ENCODE data around the gene CA5A. TPM values are rescaled to one million over a fixed set of nuclear protein-coding genes. Genes with fewer than 3 reads are reported as not detected.
"Not testable (repeated sequence)": the region's sequence is repeated elsewhere in the genome, so short reads cannot be mapped to it uniquely, and the experiment has no call there.

The CA5A gene
- total RNA-seq, 1 donor from 2014 or later, result not detected

DNA sequence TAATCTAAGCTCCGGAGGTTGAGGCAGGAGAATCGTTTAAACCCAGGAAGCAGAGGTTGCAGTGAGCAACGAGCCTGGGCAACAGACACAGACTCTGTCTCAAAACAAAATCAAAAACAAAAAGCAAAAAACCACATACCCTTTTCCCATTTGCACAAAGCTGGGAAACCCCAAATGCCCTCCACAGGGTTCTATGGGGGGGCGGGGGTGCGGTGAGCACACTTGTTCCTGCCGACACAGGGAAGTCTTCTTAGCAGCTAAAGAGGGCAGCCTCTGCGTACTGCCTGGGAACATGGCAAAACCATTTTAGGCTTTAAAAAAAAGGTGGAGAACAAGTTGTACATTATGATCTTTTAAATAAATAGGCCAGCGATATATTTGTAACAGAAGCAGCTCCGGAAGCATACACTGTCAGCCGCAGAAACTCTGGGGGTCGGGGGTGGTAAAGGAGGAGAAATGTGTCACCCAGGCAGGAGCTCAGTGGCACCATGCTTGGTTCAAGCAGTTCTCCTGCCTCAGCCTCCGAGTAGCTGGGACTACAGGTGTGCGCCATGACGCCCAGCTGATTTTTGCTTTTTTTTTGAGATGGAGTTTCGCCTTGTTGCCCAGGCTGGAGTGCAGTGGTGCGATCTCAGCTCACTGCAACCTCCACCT, 70.3 kb downstream of the CA5A start:
- DNase-seq, result not testable (repeated sequence)

DNA sequence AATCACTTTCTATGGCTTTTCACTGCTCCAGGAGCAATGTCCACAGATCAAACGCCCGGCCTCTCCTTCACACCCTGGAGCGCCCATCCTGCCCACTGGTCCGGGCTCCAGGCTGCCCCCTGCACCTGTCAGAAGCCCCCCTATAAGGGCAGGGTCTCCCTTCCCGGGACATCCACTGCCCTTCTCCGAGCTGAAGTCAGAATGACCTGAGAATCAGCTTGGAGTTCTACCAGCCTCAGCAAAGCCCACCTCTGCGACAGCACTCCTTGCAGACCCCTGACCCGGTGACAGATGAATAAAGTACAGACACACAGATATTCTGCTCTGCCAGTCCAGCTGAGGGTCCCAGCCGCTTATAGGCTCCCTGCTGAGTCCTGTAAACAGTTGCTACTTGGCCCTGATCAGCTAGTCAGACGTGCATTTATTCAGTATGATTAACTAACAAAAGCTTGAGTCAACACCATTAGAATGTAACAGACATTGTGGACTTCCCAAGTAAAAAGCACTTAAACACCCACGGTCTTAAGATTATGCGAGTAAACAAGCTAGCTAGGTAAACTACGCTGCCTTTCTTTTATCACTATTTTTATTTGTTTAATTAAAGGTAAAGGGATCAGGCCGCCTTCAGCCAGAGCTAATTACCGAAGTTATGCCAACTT, 71.9 kb downstream of the CA5A start:
- no peak for DNase-seq

DNA sequence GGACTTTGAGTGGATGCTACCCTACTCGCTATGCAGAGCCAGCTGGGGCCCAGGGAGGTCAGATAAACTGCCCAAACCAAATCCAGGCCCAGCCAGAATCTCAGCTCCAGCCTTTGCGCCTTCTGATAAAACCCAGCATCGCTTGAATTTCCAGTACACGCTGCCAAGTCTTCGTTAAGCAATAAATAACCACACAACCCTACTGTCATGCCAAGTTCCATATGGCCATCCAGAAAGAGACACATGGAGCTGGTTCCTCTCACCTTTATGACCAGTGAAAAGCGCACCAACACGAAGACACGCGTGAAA, 73.0 kb downstream of the CA5A start:
- DNase-seq, result not testable (repeated sequence)

DNA sequence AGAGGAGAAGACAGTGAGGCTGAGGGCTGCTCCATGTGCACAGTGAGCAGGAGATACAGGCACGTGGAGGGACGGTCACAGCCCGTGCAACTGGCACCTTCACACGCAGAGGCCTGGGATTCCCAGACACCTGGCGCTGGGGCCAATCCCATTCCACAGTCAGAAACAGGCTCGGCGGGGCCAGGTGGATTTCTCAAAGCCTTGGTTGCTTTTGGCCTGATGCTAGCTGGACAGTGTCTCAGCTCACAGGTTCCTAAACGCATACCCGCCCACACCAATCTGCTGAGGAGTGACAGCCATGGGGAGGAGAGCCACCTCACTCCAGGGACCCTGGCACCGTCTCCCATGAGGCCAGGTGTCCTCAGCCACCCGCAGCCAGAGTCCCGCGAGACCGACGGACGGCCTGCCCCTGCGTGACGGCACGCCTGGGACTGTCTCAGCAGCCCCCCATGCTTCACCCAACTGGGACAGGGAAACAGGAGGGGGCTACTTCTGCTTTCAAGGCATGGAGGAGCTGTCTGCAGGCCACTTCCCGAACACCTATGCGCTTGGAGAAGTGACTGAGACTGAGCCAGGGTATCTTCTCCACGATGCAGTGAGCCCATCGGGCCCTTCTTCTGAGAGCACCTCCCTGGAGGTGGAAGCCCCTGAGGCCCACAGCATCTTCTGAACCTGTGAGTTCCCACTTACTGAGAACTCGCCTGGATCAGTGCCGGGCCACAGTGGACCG, 73.6 kb downstream of the CA5A start:
- not testable (repeated sequence) for DNase-seq

DNA sequence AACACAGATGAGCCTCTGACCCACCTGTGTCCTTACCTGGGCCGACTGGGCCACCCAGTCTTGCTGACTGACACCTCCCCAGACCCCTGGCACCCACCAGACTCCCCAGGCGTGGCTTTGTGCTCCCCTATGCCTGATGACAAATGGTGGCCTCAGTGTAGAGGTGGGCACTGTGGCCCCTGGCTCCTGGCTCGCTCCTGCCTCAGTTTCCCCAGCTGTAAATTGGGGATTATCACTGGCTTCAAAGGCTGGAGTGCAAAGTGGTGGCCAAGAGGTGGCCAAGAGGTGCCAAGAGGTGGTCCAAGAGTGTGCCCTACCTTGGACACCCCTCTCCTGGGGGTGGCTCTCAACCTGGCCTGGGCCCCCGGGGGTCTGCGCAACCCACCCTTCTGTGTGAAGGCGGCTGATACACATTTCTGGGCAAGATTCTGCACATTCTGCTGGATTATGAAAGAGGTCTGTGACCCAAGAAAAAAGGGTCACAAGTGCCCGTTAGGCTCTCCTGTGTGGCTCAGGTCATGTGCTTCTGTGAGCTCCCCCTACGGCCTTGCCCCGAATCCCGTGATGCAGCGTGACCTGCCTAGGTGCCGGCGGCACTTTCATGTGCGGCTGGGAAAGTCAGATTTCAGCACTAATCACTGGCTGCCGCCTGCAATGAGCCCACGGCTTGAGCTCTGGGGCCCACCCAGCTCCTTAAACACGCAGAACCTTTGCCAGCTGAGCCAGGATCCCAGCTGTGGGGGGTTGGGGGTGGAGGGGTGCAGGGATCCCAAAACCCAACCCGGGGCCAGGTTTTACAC, 74.8 kb downstream of the CA5A start:
- DNase-seq, result not testable (repeated sequence)

DNA sequence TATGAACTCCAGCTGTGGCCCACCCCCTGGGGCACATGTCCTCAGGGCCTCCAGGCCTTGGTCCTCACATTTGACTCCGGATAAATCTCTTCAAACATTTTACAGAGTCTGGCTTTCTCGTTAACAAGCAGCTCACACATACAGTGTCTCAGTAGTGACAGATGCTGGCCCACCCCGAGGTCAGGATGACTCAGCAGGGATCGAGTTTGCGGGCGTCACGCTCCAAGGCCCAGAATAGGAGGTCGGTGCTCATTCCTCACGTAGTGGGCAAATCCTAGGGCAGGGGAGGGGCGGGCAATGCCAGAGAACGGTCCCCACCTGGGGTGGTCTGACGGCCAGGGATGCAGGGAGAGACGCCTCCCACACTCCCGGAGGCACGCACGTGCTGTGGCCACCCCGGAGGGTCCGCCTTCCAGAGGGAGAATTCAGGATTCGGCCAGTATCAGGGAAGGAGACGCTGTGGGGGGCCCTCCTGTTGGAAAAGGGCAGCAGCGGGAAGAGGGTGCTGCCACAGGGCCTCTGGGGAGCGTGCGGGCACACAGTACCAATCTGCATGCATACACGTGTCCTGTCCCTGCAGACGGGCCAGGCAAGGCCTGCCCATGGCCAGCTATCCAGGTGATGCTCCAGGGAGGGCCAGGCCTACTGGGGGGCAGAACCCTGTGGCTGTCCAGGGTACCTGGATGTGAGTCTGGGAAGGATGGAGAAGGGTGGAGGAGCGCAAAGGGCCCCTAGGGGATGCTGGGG, 75.6 kb downstream of the CA5A start:
- no peak for DNase-seq

DNA sequence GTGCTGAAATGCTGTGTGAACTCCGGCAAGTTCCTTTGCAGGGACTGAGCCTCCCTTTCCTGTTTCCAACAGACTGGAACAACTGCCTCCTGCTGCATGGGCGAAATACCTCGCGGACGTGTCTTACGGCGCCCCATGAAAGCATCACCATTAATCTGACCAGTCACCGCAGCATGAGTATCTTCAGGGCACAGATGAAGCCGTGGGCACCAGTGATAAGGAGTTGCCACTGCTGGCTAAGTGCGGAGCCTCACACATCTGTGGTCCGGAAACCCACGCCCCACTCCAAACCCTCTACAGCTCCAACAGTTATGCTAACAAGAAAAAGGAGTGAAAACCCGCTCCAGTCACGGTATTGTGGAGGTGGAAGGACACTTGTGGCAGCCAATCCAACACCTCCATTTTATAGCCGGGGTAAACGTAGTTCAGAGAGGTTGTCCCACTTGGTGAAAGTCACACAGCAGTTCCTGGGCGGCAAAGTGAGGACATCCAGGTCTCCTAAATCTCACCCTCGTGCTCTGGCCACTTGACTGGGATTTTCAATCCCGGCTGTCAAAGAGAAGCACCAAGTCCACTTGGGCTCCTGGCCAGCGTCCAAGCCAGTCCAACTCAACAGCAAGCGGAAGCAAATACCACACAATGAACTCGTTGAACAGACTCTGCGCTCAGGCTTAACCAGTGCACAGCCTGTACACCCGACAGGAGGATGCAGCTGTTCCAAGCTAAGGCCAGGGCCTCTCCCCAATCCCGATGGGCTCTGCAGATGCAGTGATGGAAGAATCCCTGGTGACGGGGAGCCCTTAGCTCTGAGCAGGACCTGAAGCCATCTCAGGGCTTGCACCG, 78.0 kb downstream of the CA5A start:
- not testable (repeated sequence) for DNase-seq

DNA sequence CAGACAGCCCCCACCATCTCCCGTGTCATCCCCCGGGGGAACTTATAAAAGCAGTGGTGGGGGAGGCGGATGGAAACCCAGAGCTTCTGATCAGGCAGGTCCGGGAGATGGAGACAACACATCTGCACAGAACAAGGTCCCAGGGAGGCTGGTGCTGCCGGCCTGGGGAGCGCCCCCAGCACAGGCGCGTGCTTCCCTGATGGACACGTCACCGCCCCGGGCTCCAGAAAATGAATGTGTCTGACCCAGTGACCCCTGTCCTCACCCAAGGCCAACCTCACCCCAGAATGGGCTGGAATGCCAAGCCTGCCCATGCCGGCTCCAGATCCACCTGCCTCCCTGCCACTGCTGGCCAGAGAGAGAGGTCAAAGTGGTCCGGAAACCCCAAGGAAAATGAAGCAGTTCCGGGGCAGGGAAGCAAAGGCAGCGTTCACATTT, 79.5 kb downstream of the CA5A start:
- DNase-seq, result no peak

DNA sequence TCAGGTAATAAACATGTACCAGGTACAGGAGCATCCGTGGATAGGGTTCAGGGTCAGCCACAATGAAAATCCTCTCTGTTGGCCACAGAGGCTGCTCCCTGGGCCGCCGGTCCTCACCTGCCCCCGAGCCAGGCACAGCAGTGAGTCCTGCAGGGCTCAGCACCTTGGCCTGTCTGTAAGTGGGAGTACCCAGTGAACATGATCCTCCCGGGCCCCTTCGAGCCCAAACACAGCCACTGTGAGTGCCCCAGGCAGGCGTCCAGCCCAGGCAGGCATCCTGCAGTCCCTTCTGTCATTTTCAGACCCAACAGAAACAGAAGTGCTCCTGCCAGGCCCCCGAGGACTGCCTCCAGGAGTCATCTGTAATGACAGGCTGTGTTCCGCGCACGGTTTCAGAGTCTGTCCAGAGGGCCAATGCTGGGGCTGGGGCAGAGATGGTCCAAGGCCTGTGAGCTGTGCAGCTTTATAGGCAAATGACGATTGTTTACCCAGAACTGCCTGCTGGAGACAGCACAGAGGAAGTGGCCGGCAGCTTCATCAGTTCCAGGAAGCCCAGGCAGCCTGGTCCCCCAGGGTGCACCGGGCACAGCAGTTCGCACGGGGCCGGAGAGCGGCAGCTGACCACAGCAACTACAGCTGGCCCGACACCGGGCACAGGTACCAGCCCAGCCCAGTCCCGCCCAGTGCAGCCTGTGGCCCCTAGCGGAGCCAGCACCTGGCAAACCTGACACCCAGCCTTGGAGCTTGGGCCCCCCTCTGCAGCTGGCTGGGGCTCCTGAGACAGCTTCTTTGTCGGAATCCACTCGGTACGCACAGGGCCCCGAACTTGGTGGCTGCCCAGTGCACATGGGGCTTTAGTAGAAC, 80.2 kb downstream of the CA5A start:
- no peak for DNase-seq

DNA sequence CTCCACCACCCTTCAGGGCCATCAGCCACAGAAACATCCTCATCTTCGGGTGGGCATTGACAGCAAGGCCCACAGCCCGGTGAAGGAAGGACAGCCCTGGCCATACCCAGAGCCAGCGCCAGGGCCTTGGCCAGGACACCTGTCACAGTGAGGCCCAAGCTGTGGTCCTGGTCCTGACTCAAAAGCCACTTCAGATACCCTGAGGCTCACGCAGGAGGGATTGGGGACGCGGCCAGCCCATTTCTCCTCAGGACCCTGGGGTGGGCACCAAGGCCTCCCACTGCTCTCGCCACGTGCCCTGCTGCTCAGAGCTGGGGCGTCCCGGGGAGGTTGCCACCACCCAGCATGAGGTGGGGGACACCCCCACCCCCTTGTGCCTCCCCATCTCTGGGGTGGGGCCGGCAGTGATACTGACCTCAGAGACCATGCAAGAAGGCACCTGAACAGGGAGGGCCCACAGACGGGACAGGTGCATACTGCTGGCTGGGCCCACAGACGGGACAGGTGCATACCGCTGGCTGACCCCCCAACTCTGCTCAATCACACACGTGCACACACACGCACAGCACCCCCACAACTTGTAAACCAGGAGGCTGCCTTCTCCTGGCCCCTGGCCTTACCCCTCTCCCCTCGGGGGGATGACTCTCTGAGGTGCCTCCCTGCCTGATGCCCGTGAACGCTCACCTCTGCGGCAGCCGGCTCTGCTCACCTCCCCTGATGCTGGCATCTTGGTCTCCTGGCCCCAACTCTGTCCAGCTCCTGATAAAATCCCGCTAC, 81.2 kb downstream of the CA5A start:
- DNase-seq, result no peak

DNA sequence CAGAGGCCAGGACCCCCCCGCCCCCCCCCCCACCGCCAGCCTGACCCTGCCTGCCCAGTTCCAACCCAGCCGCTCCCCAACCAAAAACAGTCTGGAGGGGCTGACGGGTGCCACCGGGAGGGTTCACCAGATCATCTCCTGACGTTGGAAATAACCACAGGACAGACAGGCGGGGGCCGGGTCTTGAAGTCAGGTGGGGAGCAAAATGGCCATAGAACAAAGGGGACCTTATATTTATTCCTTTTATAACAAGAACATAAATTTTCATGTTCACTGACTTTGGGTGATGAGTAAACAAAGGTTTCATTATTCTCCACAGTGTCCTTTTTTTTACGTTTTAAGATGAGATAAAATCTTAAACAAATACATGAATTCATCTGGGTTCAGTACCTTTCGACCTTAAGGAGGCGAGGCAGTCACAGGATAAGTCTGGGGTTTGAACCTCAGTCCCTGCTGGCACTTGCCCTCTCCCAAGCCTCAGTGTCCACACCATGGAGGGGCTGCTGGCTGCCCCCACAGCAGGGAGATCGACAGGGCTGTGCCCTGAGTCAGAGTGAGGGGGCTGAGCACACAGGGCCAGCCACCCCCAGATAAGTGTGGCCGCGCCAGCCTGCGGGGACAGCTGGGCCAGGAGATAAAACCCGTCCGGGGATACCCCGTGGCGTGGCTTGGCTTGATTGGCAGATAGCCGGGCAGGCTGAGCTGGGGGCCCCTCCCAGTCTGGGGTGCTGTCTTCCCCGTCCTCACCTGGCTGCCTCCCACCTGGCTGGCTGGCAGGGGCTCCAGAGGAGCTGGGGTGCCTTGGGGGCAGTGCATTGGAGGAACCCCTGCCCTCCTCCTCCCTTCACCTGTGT, 82.0 kb downstream of the CA5A start:
- no peak for DNase-seq

DNA sequence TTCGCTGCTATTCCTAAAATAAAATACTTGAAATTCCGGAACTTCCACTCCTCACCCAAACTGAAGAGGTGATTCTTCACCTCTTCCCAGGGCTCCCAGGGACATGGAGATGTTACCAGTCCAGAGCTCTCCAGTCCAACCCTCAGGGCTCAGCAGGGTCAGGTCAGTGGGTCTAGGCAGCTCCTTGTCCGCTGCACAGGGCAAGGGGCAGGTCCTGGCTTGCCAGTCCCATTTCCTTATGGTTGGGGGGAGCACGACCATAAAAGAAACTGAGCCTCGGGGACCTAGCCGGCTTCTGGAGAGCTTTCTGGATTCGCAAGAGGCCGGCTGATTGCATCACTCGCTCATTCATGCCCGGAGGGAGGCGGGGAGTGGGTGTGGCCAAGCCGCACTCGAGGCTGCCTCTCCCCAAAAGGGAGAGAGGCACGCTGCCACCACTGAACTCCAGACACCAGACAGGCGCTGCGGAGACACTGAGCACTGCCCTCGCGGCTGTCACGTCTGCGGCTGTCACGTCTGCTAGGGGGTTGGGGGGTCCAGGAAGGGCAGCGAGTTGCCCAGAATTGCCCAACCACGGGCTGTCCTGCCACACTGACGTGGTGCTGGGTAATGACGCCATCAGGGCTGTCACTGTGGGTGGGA, 82.8 kb downstream of the CA5A start:
- DNase-seq, result peak; percentile 83

DNA sequence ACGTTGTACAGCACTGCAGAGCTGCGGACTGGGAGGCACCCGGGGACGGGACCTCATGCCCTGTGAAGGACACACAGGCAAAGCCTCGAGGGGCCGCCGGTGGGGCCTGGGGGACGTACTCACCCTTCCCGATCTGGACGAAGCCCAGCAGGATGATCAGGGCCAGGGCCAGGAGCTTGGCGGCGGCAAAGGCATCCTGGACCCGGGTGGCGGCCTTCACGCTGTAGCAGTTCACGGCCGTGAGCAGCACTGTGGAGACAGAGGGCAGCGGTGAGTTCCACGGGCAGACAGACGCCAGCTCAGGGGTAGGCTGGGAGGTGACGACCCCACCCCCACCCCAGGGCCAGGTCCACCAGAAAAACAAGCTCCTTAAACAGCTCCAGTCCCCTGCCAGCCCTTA, 84.7 kb downstream of the CA5A start:
- DNase-seq, result no peak

DNA sequence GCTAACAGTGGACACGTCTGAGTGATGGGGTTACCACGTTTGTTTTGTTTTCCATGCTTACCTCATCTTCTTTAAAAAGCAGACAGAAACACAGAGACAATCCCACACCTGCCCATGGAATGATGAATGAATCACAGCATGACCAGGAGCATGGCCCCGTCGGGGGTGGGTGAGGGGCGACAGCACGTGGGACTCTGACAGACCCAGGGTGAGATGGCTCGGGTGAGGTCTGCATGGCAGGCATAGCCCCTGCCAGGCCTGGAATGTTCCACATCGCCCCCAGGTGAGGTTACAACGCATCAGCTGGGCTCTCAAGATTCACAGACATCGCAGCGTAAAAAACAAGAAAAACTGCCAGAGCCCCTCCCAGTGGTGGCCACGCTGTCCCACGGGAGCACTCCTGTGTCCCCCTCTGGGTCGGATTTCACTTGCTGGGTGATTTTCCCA, 85.2 kb downstream of the CA5A start:
- no peak for DNase-seq

DNA sequence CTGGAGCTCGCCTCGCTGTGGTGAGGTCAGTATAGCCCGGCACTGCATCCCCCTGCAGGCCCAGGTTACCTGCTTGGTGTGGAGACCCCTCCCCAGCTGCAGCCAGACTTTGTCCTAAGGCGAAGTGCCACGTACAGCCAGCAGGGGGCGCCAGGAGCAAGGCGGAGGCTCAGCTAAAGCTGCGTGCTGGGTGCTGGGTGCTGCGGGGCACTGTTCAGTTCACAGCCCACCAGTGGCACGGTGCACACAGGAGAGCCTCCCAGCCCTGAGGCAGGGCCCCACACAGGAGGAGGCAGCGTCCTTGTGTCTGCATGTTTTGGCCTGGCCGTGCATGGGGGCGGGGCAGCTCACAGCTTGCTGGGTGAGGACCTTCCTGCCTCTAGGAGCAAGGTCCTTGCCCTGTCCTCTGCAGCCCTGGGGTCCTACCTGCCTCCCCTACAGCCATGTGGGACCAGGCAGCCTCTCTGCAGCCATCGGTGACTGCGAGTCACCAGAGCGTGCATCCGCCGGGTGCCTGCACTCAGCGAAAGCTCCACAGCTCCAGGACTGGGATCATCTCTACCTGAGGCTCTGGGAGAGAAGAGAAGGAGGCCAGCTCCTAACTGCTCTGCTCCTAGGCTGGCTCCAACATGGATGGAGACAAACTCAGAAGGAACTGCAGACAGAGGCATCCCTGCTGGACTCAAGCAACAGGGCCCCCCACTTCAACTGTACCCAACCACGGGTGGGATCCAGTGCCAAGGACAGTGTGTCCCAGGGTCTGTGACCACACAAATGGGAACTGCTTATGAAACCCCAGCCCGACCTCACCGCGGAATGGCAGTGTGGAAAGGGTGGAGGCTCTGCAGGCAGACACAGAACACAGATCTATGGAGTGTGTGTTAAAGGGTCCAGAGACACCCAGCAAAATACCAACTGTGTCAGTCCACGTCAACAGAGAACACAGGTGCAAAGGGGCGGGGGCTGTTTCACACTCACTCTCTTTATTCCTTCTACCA, 86.0 kb downstream of the CA5A start:
- no peak for DNase-seq

DNA sequence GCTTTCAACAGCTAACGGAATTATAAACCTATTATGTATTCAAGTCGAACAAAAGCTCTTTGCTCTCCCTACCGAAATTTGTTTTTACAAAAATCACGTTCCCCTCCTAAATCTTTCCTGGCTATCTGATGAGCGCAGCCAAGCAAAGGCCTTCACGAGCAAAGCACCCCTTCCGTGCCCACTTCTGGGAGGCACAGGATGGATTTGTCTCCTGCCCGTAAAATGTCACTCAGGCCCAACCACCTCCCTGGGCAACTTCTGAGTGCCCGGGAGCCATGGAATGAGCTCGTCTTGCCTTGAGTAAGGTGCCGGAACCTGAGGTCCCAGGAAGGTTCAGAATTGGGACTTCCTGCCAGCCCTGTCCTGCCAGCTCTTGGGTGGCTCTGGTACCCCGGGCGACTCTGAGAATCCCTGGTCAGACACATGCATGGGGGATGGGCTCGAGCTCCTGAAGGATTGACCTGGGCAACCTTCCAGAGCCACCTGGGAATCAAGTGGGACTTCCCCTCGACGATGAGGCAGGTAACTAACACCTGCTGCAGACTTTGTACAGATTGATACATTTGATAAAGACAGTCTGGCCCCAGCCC, 86.8 kb downstream of the CA5A start:
- no peak for DNase-seq
